HG02759 (cell line): ENCODE results near the gene CAMTA1.

Experiments
- ATAC-seq: cut with Tn5 transposase; IDR thresholded peaks from one replicate; pipeline ENCODE4 v1.9.1; 2021; ENCODE audit warnings: mild to moderate bottlenecking, moderate library complexity; ENCODE audit not compliant: unreplicated experiment

The CAMTA1 gene

GRCh38 chr1:7670334-7671145, 885.3 kb downstream of the CAMTA1 start:
- ATAC-seq = no peak

GRCh38 chr1:7671146-7671465, 885.9 kb downstream of the CAMTA1 start:
- ATAC-seq = no peak

DNA sequence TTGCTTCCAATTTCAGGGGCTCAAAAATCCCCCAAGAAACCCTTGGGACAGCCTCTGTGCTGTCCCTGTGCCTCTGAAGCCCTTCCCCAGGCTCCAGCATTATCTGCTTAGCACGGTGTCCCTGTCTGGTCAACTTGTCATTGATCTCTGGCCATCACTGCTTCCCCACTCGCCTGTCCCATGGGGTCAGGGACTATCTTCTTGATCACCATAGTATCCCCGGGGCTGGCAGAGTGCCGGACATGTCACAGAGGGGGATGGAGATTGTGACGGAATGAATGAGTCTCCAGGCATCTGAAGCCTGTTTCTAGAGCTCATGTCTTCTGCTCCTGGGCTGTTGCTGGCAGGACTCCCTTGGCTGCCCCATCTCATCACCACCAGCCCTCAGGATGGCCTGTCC, 886.4 kb downstream of the CAMTA1 start:
- ATAC-seq = no peak

GRCh38 chr1:7672864-7673263, 887.6 kb downstream of the CAMTA1 start:
- no peak for ATAC-seq

GRCh38 chr1:7674972-7675371, 889.7 kb downstream of the CAMTA1 start:
- ATAC-seq = no peak

GRCh38 chr1:7675431-7676273, 890.4 kb downstream of the CAMTA1 start:
- ATAC-seq = no peak

DNA sequence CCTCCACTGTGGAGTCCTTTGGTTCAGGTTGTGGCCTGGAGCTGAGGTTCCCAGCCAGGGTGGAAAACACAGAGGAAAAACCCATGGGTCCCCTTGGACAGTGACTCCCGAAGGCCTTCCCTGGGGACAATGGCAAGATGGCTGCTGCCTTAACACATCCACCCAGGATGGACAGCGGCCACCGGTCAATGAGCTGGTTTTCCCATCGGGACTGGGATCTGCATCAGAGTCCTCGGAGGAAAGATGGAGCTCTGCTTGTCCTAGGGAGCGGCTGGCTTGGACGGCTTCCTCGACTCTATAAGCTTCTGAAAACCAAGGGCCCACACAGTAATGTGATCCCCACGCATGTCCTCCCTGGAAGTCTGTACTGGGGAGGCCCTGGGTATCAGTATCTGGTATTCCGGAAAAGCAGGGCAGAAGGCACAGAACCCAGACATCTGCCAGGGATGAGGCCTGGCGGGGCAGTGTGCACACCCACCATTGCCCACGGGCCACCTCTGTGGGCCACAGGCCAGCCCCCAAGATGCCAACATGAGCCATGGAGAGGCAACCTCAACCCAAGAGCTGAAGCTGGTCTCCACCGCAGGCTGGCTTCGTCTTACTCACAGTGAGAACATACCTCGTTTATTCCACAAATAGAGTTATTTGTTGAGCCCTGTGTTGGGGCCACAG, 891.2 kb downstream of the CAMTA1 start:
- no peak for ATAC-seq

- ATAC-seq = no peak
Measured at GRCh38 chr1:7677111-7677510, 891.9 kb downstream of the CAMTA1 start.

DNA sequence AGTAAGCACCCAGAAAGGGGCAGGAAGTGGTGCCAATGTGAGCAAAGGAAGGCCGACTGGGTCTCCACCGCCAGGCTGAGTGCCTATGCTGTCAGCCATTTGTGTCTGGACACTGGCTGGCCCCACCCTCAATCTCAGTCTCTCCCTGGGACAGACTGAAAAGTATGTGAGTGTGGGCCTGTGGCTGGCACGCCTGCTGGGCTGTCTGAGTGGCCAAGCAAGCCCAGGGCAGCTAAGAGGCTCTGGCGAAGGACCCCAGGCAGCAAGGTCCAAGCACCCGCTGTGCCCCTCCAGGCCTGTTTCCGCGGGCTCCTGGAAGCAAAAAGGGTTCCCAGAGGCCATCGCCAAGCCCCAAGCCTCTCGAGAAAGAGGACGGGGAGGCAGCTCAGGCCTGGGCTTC, 892.6 kb downstream of the CAMTA1 start:
- no peak for ATAC-seq

DNA sequence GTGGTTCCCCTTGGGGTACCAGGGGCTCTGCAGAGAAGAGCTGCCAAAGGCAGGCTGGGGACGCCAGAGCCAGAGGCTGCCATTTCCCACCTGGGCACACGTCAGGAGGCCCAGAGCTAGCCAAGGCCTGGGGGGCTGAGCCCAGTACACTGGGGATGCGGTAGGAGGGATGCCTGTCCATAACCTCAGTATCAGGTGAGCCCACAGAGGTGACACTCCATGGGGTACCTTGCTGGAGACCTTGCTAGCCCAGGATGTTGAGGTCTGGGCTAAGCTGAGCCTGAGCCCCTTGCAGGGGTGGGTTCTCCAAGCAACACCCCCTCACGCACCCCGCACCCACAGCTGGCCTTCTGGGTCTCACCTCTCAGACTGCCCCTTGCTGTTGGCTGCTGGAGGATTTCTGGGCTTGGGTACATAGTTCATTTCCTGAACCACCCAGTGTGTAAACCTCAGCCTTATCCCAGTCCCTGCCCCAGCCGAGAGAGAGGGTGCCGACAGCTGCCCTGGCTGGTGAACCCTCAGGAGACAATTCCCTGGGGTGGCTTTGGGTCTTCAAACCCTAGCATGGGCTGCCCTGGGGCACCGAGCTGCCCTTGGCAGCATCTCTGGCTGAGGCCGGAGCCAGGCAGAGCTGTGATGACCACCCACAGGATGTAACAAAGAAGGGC, 893.4 kb downstream of the CAMTA1 start:
- no peak for ATAC-seq

DNA sequence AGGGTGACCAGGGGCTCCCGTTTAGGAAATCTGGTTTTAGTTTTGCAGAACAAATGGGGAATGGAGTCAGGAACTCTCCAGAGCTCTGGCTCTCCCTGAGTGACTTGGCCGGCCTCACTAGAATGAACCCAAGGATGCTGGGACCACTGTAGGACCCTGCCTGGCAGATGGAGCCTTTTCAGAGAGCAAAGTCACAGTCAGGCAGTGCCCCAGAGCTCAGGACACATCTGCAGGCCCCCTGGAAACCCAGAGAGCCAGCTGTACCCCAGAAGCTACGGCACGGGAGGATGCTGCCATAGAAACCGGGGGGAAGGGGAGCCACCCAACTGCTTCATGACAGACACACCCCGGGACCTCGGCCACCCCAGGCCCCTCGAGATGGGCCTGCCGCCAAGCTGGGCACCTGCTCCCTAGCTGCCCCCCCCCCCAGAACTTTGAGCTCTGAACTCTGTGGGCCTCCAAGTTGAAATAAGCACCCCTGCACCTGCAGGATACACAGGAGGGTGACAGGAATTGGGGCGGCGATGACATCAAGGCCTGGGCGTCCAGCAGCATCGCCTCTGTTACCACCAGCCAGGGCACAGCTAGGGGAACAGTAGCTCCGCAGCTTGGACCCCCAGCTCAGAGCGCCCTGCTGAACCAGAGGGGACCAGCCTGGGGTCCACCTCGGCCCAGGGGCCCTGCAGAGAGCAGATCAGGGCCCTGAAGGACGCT, 894.1 kb downstream of the CAMTA1 start:
- no peak for ATAC-seq

DNA sequence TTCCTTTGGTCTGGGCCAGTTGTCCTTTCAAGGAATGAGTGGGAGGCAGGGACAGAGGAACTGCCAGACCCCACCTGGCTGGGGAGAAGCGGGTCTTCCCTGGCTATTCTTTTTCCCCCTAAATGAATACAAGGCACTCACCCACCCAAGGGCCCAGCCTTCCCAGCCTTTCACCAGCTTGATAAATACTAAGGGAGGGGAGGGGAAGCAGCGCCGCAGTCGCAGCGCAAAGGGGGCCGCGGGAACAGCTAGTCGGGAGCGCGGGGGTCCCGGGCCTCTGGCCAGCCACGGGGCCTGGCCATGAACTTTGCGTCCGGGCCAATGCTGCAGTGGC, 894.6 kb downstream of the CAMTA1 start:
- ATAC-seq = no peak

DNA sequence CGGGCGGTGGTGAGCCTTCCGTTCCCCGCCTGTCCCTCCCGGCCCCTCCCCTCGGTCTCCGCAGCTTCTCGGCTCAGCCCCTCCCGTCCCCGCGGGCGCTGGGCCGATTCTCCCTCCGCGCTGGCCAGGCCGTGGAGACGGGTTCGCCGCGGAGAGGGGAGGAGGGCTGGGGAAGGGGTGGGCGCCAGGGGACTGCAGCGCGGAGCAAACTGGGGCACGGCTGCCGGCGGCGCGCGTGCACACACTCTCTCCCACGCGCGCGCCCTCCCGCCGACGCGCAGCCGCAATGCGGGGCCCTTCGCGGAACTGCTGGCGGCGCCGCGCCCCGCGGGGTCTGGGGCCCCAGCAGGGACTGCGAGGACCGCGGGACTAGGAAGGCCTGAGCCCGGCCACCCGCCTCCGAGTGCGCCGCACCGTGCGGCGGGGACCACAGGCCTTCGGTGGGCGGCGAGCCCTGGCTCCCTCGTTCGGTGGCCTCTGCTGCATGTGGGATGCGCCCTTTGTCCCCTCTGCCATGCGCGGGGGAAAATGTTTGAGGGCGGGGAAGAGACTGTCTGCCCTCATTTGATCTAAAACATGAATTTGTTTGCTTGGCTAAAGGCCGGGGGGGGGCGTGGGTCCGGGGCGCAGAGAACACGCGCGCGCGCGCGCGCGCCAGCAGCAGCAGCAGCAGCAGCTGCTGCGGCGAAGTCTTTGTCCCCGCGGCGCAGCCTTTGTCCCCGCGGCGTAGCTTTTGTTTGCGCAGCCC, 895.1 kb downstream of the CAMTA1 start:
- no peak for ATAC-seq

DNA sequence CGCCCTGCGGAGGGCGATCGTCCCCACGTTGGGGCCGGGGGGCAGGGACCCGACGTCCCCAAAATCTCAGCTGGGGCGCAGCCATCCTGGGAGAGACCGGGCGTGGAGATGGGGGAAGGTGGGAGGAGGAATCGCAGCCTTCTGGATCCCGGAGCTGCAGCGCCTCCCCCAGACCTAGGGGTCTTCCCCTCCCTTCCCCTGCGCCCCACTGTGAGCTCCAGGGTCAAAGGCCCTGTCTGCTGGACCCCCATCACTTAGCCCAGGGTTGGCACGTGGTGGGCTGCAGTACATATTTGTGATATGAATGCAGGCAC, 895.7 kb downstream of the CAMTA1 start:
- no peak for ATAC-seq

DNA sequence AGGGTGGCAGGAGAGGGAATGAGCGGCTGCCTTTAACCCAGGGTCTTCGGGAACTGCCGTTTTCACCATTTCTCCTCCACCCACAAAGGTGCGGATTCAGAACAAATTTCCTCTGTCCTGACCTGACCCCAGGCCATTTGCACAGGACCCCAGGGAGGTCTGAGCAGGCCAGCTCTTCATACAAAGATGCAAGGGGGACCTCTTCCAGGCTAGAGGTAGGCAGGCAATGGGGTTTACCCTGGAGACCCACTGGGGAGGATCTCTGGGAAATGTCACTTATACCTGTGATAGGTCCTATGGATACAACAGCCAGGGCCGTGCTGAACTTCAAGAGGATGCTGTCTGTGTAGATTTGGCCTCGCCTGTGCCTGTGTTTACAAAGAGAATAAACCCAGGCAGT, 896.1 kb downstream of the CAMTA1 start:
- ATAC-seq = no peak

GRCh38 chr1:7683521-7683920, 898.3 kb downstream of the CAMTA1 start:
- ATAC-seq = no peak

- ATAC-seq = no peak
Measured at GRCh38 chr1:7684132-7684531, 898.9 kb downstream of the CAMTA1 start.

- ATAC-seq = no peak
Measured at GRCh38 chr1:7684861-7685635, 899.8 kb downstream of the CAMTA1 start.

GRCh38 chr1:7686301-7686850, 901.1 kb downstream of the CAMTA1 start:
- ATAC-seq = no peak
